GM18502 (cell line): ENCODE results near the gene SRP14.

Experiments used
- ATAC-seq: cut with Tn5 transposase; IDR thresholded peaks from one replicate; pipeline ENCODE4 v1.9.1; 2021; ENCODE audit warnings: mild to moderate bottlenecking; ENCODE audit not compliant: unreplicated experiment, poor library complexity

The SRP14 gene

GRCh38 chr15:40069178-40070165 lies 30.5 kb upstream of the SRP14 start:
- ATAC-seq: peak; percentile 69

GRCh38 chr15:40067921-40068624 lies 29.1 kb upstream of the SRP14 start:
- ATAC-seq: no peak

GRCh38 chr15:40066589-40066988 lies 27.6 kb upstream of the SRP14 start:
- ATAC-seq: no peak

GRCh38 chr15:40065166-40065565 lies 26.2 kb upstream of the SRP14 start:
- no peak for ATAC-seq

- ATAC-seq: peak; percentile 69
Measured at GRCh38 chr15:40064231-40064894, 25.4 kb upstream of the SRP14 start.

- no peak for ATAC-seq
Measured at GRCh38 chr15:40063563-40064011, 24.6 kb upstream of the SRP14 start.

- no peak for ATAC-seq
Measured at GRCh38 chr15:40062816-40063562, 24.0 kb upstream of the SRP14 start.

GRCh38 chr15:40061212-40061901 lies 22.4 kb upstream of the SRP14 start:
- peak; percentile 59 for ATAC-seq

- ATAC-seq: no peak
Measured at GRCh38 chr15:40060236-40060961, 21.4 kb upstream of the SRP14 start.

GRCh38 chr15:40059821-40060220 lies 20.8 kb upstream of the SRP14 start:
- ATAC-seq: no peak

- no peak for ATAC-seq
Measured at GRCh38 chr15:40058476-40059140, 19.6 kb upstream of the SRP14 start.

- ATAC-seq: no peak
Measured at GRCh38 chr15:40055576-40056293, 16.8 kb upstream of the SRP14 start.

- peak; percentile 73 for ATAC-seq
Measured at GRCh38 chr15:40054855-40055575, 16.0 kb upstream of the SRP14 start.

GRCh38 chr15:40054605-40054854 lies 15.5 kb upstream of the SRP14 start:
- ATAC-seq: peak; percentile 48

- ATAC-seq: peak; percentile 33
Measured at GRCh38 chr15:40053831-40054604, 15.0 kb upstream of the SRP14 start.

- ATAC-seq: no peak
Measured at GRCh38 chr15:40053079-40053830, 14.3 kb upstream of the SRP14 start.
